ENCODE data around the gene TIPRL.

TIPRL gene

GRCh38 chr1:168157638-168158037, 21.1 kb upstream of the TIPRL start:
- Histone ChIP-seq H3K4ac (ENCODE audit: low read length) (no peak overlapping the region), H3K4me1 (ENCODE audit: control insufficient read depth in 2 of 2, insufficient read depth in 1 of 2, low read depth in 1 of 2, low read length in 2 of 2) (no peaks in the 10 kb centered on the region), H3K9me3 (replicated peaks in 1 of 2; ENCODE audit: control insufficient read depth in 2 of 2, insufficient read depth in 1 of 2, low read depth in 1 of 2, low read length in 2 of 2) (peaks cover 0 to 5% of the 10 kb centered on the region in 2 donors), H4K8ac (ENCODE audit: low read depth, low read length) (no peak overlapping the region), H2AK5ac (ENCODE audit: low read depth, low read length) (no peak overlapping the region), H3K27me3 (ENCODE audit: control insufficient read depth in 3 of 3, insufficient read depth in 3 of 3, low read depth in 1 of 3, low read length in 3 of 3) (no peaks in the 10 kb centered on the region), H3K27ac (replicated peaks; ENCODE audit: low read length) (no peak overlapping the region), H3K4me3 (ENCODE audit: low read length in 2 of 2) (no peak overlapping the region), H2BK120ac (ENCODE audit: low read depth, low read length) (no peak overlapping the region), H3K23ac (ENCODE audit: low read depth, low read length, poor library complexity) (no peak overlapping the region), H3K4me2 (ENCODE audit: insufficient read depth, low read length, poor library complexity, severe bottlenecking) (no peak overlapping the region), H2BK5ac (ENCODE audit: low read length) (no peak overlapping the region), H3K36me3 (replicated peaks in 1 of 2; ENCODE audit: control insufficient read depth in 2 of 2, insufficient read depth in 2 of 2, low read length in 2 of 2) (no peaks in the 10 kb centered on the region), H3K14ac (ENCODE audit: low read length) (no peak overlapping the region), H3K9ac (ENCODE audit: low read depth, low read length, poor library complexity) (no peak overlapping the region), H3K79me1 (ENCODE audit: low read depth, low read length) (no peaks in the 10 kb centered on the region), H3K18ac (ENCODE audit: low read length) (no peak overlapping the region), H2BK12ac (ENCODE audit: low read length) (no peak overlapping the region), H2AFZ (ENCODE audit: low read length) (no peak overlapping the region), H4K91ac (ENCODE audit: low read depth, low read length, poor library complexity) (no peak overlapping the region), H2BK15ac (ENCODE audit: low read length) (no peak overlapping the region)
- DNase-seq (ENCODE audit: low spot score): no peak

GRCh38 chr1:168159251-168159650, 19.5 kb upstream of the TIPRL start:
- Histone ChIP-seq H4K91ac (ENCODE audit: low read depth, low read length, poor library complexity) (no peak overlapping the region), H3K4me1 (ENCODE audit: control insufficient read depth in 2 of 2, insufficient read depth in 1 of 2, low read depth in 1 of 2, low read length in 2 of 2) (no peaks in the 10 kb centered on the region), H3K9ac (ENCODE audit: low read depth, low read length, poor library complexity) (no peak overlapping the region), H2AK5ac (ENCODE audit: low read depth, low read length) (no peak overlapping the region), H2BK5ac (ENCODE audit: low read length) (no peak overlapping the region), H3K27me3 (ENCODE audit: control insufficient read depth in 3 of 3, insufficient read depth in 3 of 3, low read depth in 1 of 3, low read length in 3 of 3) (no peaks in the 10 kb centered on the region), H3K4ac (ENCODE audit: low read length) (no peak overlapping the region), H2AFZ (ENCODE audit: low read length) (no peak overlapping the region), H3K9me3 (replicated peaks in 1 of 2; ENCODE audit: control insufficient read depth in 2 of 2, insufficient read depth in 1 of 2, low read depth in 1 of 2, low read length in 2 of 2) (peaks cover 0 to 5% of the 10 kb centered on the region in 2 donors), H3K27ac (replicated peaks; ENCODE audit: low read length) (no peak overlapping the region), H3K36me3 (replicated peaks in 1 of 2; ENCODE audit: control insufficient read depth in 2 of 2, insufficient read depth in 2 of 2, low read length in 2 of 2) (no peaks in the 10 kb centered on the region), H2BK120ac (ENCODE audit: low read depth, low read length) (no peak overlapping the region), H3K14ac (ENCODE audit: low read length) (no peak overlapping the region), H3K79me1 (ENCODE audit: low read depth, low read length) (no peaks in the 10 kb centered on the region), H3K23ac (ENCODE audit: low read depth, low read length, poor library complexity) (no peak overlapping the region), H4K8ac (ENCODE audit: low read depth, low read length) (no peak overlapping the region), H2BK15ac (ENCODE audit: low read length) (no peak overlapping the region), H3K4me3 (ENCODE audit: low read length in 2 of 2) (no peak overlapping the region), H3K4me2 (ENCODE audit: insufficient read depth, low read length, poor library complexity, severe bottlenecking) (no peak overlapping the region), H2BK12ac (ENCODE audit: low read length) (no peak overlapping the region), H3K18ac (ENCODE audit: low read length) (no peak overlapping the region)
- no CpG with 5 or more reads among the region's 1 CpG for WGBS, 2 donors (ENCODE audit: extremely low coverage in 2 of 2, insufficient read length in 2 of 2, insufficient replicate concordance in 1 of 2)
- DNase-seq (ENCODE audit: low spot score): no peak

- peaks cover 0 to under 1% (median 0%) of the 10 kb centered on the region in 3 experiments for H3K27me3 ChIP-seq (ENCODE audit: control insufficient read depth in 3 of 3, insufficient read depth in 3 of 3, low read depth in 1 of 3, low read length in 3 of 3)
- H3K14ac ChIP-seq (ENCODE audit: low read length): no peak overlapping the region
- no CpG with 5 or more reads among the region's 1 CpG for WGBS, 2 donors (ENCODE audit: extremely low coverage in 2 of 2, insufficient read length in 2 of 2, insufficient replicate concordance in 1 of 2)
- H3K4me3 ChIP-seq (ENCODE audit: low read length in 2 of 2): no peak overlapping the region
- H2BK15ac ChIP-seq (ENCODE audit: low read length): no peak overlapping the region
- H4K91ac ChIP-seq (ENCODE audit: low read depth, low read length, poor library complexity): no peak overlapping the region
- H2AFZ ChIP-seq (ENCODE audit: low read length): no peak overlapping the region
- H2BK12ac ChIP-seq (ENCODE audit: low read length): no peak overlapping the region
- DNase-seq (ENCODE audit: low spot score): no peak
- H3K27ac ChIP-seq (replicated peaks; ENCODE audit: low read length): no peak overlapping the region
- no peak overlapping the region for H3K18ac ChIP-seq (ENCODE audit: low read length)
- no peak overlapping the region for H3K23ac ChIP-seq (ENCODE audit: low read depth, low read length, poor library complexity)
- H3K79me1 ChIP-seq (ENCODE audit: low read depth, low read length): no peaks in the 10 kb centered on the region
- no peak overlapping the region for H4K8ac ChIP-seq (ENCODE audit: low read depth, low read length)
- H3K4me1 ChIP-seq (ENCODE audit: control insufficient read depth in 2 of 2, insufficient read depth in 1 of 2, low read depth in 1 of 2, low read length in 2 of 2): no peaks in the 10 kb centered on the region
- H2BK120ac ChIP-seq (ENCODE audit: low read depth, low read length): no peak overlapping the region
- peaks cover 0 to 5% of the 10 kb centered on the region in 2 donors for H3K9me3 ChIP-seq (replicated peaks in 1 of 2; ENCODE audit: control insufficient read depth in 2 of 2, insufficient read depth in 1 of 2, low read depth in 1 of 2, low read length in 2 of 2)
- no peak overlapping the region for H2BK5ac ChIP-seq (ENCODE audit: low read length)
- no peak overlapping the region for H3K4me2 ChIP-seq (ENCODE audit: insufficient read depth, low read length, poor library complexity, severe bottlenecking)
- no peaks in the 10 kb centered on the region for H3K36me3 ChIP-seq (replicated peaks in 1 of 2; ENCODE audit: control insufficient read depth in 2 of 2, insufficient read depth in 2 of 2, low read length in 2 of 2)
- H3K9ac ChIP-seq (ENCODE audit: low read depth, low read length, poor library complexity): no peak overlapping the region
- H2AK5ac ChIP-seq (ENCODE audit: low read depth, low read length): no peak overlapping the region
- no peak overlapping the region for H3K4ac ChIP-seq (ENCODE audit: low read length)
Measured at GRCh38 chr1:168159979-168160378, 18.8 kb upstream of the TIPRL start.

GRCh38 chr1:168161459-168161858, 17.3 kb upstream of the TIPRL start:
- Histone ChIP-seq H2AK5ac (ENCODE audit: low read depth, low read length) (peak overlapping the region; percentile 6), H3K9me3 (replicated peaks in 1 of 2; ENCODE audit: control insufficient read depth in 2 of 2, insufficient read depth in 1 of 2, low read depth in 1 of 2, low read length in 2 of 2) (peaks cover 0 to 5% of the 10 kb centered on the region in 2 donors), H3K4ac (ENCODE audit: low read length) (no peak overlapping the region), H2BK120ac (ENCODE audit: low read depth, low read length) (no peak overlapping the region), H2BK5ac (ENCODE audit: low read length) (no peak overlapping the region), H3K27me3 (ENCODE audit: control insufficient read depth in 3 of 3, insufficient read depth in 3 of 3, low read depth in 1 of 3, low read length in 3 of 3) (peaks cover 0 to 2% (median 0%) of the 10 kb centered on the region in 3 experiments), H3K14ac (ENCODE audit: low read length) (no peak overlapping the region), H3K36me3 (replicated peaks in 1 of 2; ENCODE audit: control insufficient read depth in 2 of 2, insufficient read depth in 2 of 2, low read length in 2 of 2) (no peaks in the 10 kb centered on the region), H3K9ac (ENCODE audit: low read depth, low read length, poor library complexity) (no peak overlapping the region), H3K4me1 (ENCODE audit: control insufficient read depth in 2 of 2, insufficient read depth in 1 of 2, low read depth in 1 of 2, low read length in 2 of 2) (no peaks in the 10 kb centered on the region), H3K27ac (replicated peaks; ENCODE audit: low read length) (no peak overlapping the region), H3K4me2 (ENCODE audit: insufficient read depth, low read length, poor library complexity, severe bottlenecking) (no peak overlapping the region), H3K18ac (ENCODE audit: low read length) (no peak overlapping the region), H3K4me3 (ENCODE audit: low read length in 2 of 2) (no peak overlapping the region), H3K23ac (ENCODE audit: low read depth, low read length, poor library complexity) (no peak overlapping the region), H2AFZ (ENCODE audit: low read length) (no peak overlapping the region), H4K8ac (ENCODE audit: low read depth, low read length) (no peak overlapping the region), H2BK12ac (ENCODE audit: low read length) (no peak overlapping the region), H4K91ac (ENCODE audit: low read depth, low read length, poor library complexity) (no peak overlapping the region), H2BK15ac (ENCODE audit: low read length) (no peak overlapping the region), H3K79me1 (ENCODE audit: low read depth, low read length) (no peaks in the 10 kb centered on the region)
- DNase-seq (ENCODE audit: low spot score): no peak
- WGBS, 2 donors (ENCODE audit: extremely low coverage in 2 of 2, insufficient read length in 2 of 2, insufficient replicate concordance in 1 of 2): no CpG with 5 or more reads among the region's 2 CpGs

All from neuronal stem cell (in vitro differentiated cells).